Skeletal muscle cell (primary cell): ENCODE measurements around the gene MAGED2.
A peak's percentile ranks its signal among the peaks of the same experiment; 100 is the strongest.
"Not testable (repeated sequence)": the region's sequence is repeated elsewhere in the genome, so short reads cannot be mapped to it uniquely, and the experiment has no call there.

Experiments used
- DNase-seq: peaks from one replicate; pipeline ENCODE4 v3.0.0-alpha.2; 2010; ENCODE audit warnings: low read depth
- H3K4me3 ChIP-seq: 2 replicates; pipeline ENCODE4 v1.5.1; 2011; ENCODE audit warnings: low read depth, mild to moderate bottlenecking, control low read depth, low read length, moderate library complexity

The MAGED2 gene

GRCh38 chrX:54807524-54808108 lies at the start of gene MAGED2:
TSS of gene MAGED2 (plus strand) at chrX:54807745. CDS start at chrX:54809332, 1,587 bp downstream.
- no peak for DNase-seq
- peak within 1 kb of the TSS; percentile 74 for H3K4me3 ChIP-seq

GRCh38 chrX:54758114-54759055 lies 49.2 kb upstream of the MAGED2 start:
- no peak for DNase-seq
- H3K4me3 ChIP-seq, result no peak overlapping the region

GRCh38 chrX:54774391-54775094 lies 33.0 kb upstream of the MAGED2 start:
- peak; percentile 84 for DNase-seq
- not testable (repeated sequence) for H3K4me3 ChIP-seq

- no peak overlapping the region for H3K4me3 ChIP-seq
- DNase-seq, result no peak
Measured at GRCh38 chrX:54776061-54776460, 31.5 kb upstream of the MAGED2 start.

GRCh38 chrX:54776987-54777672 lies 30.4 kb upstream of the MAGED2 start:
- no peak overlapping the region for H3K4me3 ChIP-seq
- no peak for DNase-seq

GRCh38 chrX:54785901-54786300 lies 21.6 kb upstream of the MAGED2 start:
- no peak overlapping the region for H3K4me3 ChIP-seq
- no peak for DNase-seq

GRCh38 chrX:54786967-54787366 lies 20.6 kb upstream of the MAGED2 start:
- no peak for DNase-seq
- H3K4me3 ChIP-seq, result no peak overlapping the region

- DNase-seq, result no peak
- no peak overlapping the region for H3K4me3 ChIP-seq
Measured at GRCh38 chrX:54788446-54788845, 19.1 kb upstream of the MAGED2 start.

- not testable (repeated sequence) for DNase-seq, H3K4me3 ChIP-seq
Measured at GRCh38 chrX:54789405-54789804, 18.1 kb upstream of the MAGED2 start.

GRCh38 chrX:54794028-54794427 lies 13.5 kb upstream of the MAGED2 start:
- no peak for DNase-seq
- H3K4me3 ChIP-seq, result no peak overlapping the region

GRCh38 chrX:54794795-54795194 lies 12.8 kb upstream of the MAGED2 start:
- DNase-seq, result no peak
- H3K4me3 ChIP-seq, result no peak overlapping the region

- H3K4me3 ChIP-seq, result no peak within 1 kb of the TSS
- DNase-seq, result no peak
Measured at GRCh38 chrX:54798137-54798536, 9.4 kb upstream of the MAGED2 start, which contains the start of gene ITIH6. TSS of gene ITIH6 (minus strand) at chrX:54798255. CDS start at chrX:54798210, 45 bp downstream.

GRCh38 chrX:54799046-54799445 lies 8.5 kb upstream of the MAGED2 start:
- no peak overlapping the region for H3K4me3 ChIP-seq
- DNase-seq, result no peak

- no peak for DNase-seq
- H3K4me3 ChIP-seq, result peak overlapping the region; percentile 74
Measured at GRCh38 chrX:54808109-54808604, 612 bp downstream of the MAGED2 start.

- peak overlapping the region; percentile 74 for H3K4me3 ChIP-seq
- peak; percentile 90 for DNase-seq
Measured at GRCh38 chrX:54808605-54809483, 1.3 kb downstream of the MAGED2 start.

GRCh38 chrX:54810532-54810931 lies 3.0 kb downstream of the MAGED2 start:
- DNase-seq, result no peak
- H3K4me3 ChIP-seq, result peak overlapping the region; percentile 74

GRCh38 chrX:54811301-54811885 lies 3.8 kb downstream of the MAGED2 start:
- no peak overlapping the region for H3K4me3 ChIP-seq
- DNase-seq, result no peak

GRCh38 chrX:54812306-54812705 lies 4.8 kb downstream of the MAGED2 start:
- no peak overlapping the region for H3K4me3 ChIP-seq
- DNase-seq, result no peak
